GM18909 (cell line): ENCODE data around the gene NR2C1.

Experiments
- ATAC-seq: cut with Tn5 transposase; IDR thresholded peaks from one replicate; pipeline ENCODE4 v1.9.1; 2021; ENCODE audit warnings: mild to moderate bottlenecking; ENCODE audit not compliant: unreplicated experiment, poor library complexity

Gene NR2C1

DNA sequence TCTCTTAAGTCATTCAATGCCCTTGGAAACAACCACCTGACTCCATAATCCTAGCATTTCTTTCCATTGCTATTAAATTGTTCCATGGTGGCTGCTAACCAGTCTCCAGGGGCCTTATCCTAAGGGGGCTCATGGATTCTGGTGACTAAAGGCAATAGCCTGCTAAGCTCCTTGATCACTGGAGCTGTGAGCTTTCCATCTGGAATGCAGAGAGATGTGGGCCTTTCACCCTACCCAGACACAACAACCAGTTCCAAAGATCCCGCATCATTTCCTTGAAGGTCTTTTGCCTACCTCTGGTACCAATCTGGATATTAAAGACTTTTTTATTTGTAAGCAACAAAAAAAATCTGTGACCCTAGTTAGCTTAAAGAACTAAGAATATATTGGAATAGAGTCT lies 102.9 kb downstream of the NR2C1 start:
- ATAC-seq = no peak
